Adipose tissue (tissue), 3 donors: ENCODE data around the gene LAMB4. TPM values are rescaled to one million over a fixed set of nuclear protein-coding genes. Genes with fewer than 3 reads are reported as not detected.

Experiments
- H3K27ac ChIP-seq: one replicate; pipeline ENCODE4 v1.5.1; 2013; ENCODE audit warnings: low read depth, low read length
- WGBS, 3 donors: extraction: QIAGEN DNeasy Blood & Tissue Kit; methylation state at CpG; one replicate each; pipeline ENCODE4 v1.1.7; 2013; 5-methylcytosine and 5-hydroxymethylcytosine counted together
- polyA plus RNA-seq, 3 donors: library from polyadenylated mRNA; stranded (reverse); fragments of 200-250 nt; gene quantifications; one replicate each; pipeline ENCODE4 v1.2.3, GENCODE V29; 2013
- donor health status: healthy with polysubstance abuse.
- donor health status: Bipolar disorder and iron deficiency.
- donor health status: healthy.

Gene LAMB4
- polyA plus RNA-seq, 3 donors, result 0.13 to 0.17 TPM; not detected in 1

GRCh38 chr7:108089381-108089780 is 40.8 kb downstream of the LAMB4 start:
- no peak overlapping the region for H3K27ac ChIP-seq
- WGBS, 3 donors, result 90 to 93% (median 91%) methylated on average over 1 of the region's 1 CpG

GRCh38 chr7:108088729-108089128 is 41.4 kb downstream of the LAMB4 start:
- no peak overlapping the region for H3K27ac ChIP-seq

GRCh38 chr7:108087778-108088177 is 42.4 kb downstream of the LAMB4 start:
- H3K27ac ChIP-seq, result no peak overlapping the region
- 94 to 95% (median 94%) methylated on average over 1 of the region's 1 CpG for WGBS, 3 donors

GRCh38 chr7:108086962-108087361 is 43.2 kb downstream of the LAMB4 start:
- H3K27ac ChIP-seq, result no peak overlapping the region
- 87 to 97% (median 89%) methylated on average over 2 of the region's 2 CpGs for WGBS, 3 donors

GRCh38 chr7:108086546-108086945 is 43.6 kb downstream of the LAMB4 start:
- no peak overlapping the region for H3K27ac ChIP-seq
- WGBS, 3 donors, result 74 to 82% (median 75%) methylated on average over 2 of the region's 2 CpGs

- WGBS, 3 donors, result 80 to 84% (median 82%) methylated on average over 1 of the region's 1 CpG
- H3K27ac ChIP-seq, result no peak overlapping the region
Measured at GRCh38 chr7:108083980-108084379, 46.2 kb downstream of the LAMB4 start.

- H3K27ac ChIP-seq, result no peak overlapping the region
- 69 to 83% (median 72%) methylated on average over 9 of the region's 9 CpGs for WGBS, 3 donors
Measured at GRCh38 chr7:108079648-108080591, 50.2 kb downstream of the LAMB4 start.

GRCh38 chr7:108079276-108079647 is 50.9 kb downstream of the LAMB4 start:
- 100% methylated on average over 1 of the region's 1 CpG for WGBS, 3 donors
- no peak overlapping the region for H3K27ac ChIP-seq

GRCh38 chr7:108078691-108079090 is 51.5 kb downstream of the LAMB4 start:
- H3K27ac ChIP-seq, result no peak overlapping the region
- WGBS, 3 donors, result 37 to 50% (median 47%) methylated on average over 1 of the region's 1 CpG

GRCh38 chr7:108078211-108078673 is 51.9 kb downstream of the LAMB4 start:
- H3K27ac ChIP-seq, result no peak overlapping the region
- WGBS, 3 donors, result 50 to 77% (median 75%) methylated on average over 1 of the region's 1 CpG

- 61 to 86% (median 67%) methylated on average over 3 of the region's 3 CpGs for WGBS, 3 donors
- no peak overlapping the region for H3K27ac ChIP-seq
Measured at GRCh38 chr7:108077709-108078108, 52.5 kb downstream of the LAMB4 start.

GRCh38 chr7:108076156-108076555 is 54.0 kb downstream of the LAMB4 start:
- no peak overlapping the region for H3K27ac ChIP-seq

GRCh38 chr7:108073305-108074070 is 56.7 kb downstream of the LAMB4 start:
- no peak overlapping the region for H3K27ac ChIP-seq
- 86 to 91% (median 90%) methylated on average over 3 of the region's 3 CpGs for WGBS, 3 donors

- WGBS, 3 donors, result 95 to 100% (median 96%) methylated on average over 2 of the region's 2 CpGs
- H3K27ac ChIP-seq, result no peak overlapping the region
Measured at GRCh38 chr7:108072739-108073138, 57.4 kb downstream of the LAMB4 start.

- no peak overlapping the region for H3K27ac ChIP-seq
- WGBS, 3 donors, result 94 to 97% (median 97%) methylated on average over 2 of the region's 2 CpGs
Measured at GRCh38 chr7:108072116-108072515, 58.0 kb downstream of the LAMB4 start.

GRCh38 chr7:108071551-108071950 is 58.6 kb downstream of the LAMB4 start:
- WGBS, 3 donors, result 87 to 100% (median 87%) methylated on average over 1 of the region's 1 CpG
- no peak overlapping the region for H3K27ac ChIP-seq

- 61 to 80% (median 77%) methylated on average over 2 of the region's 2 CpGs for WGBS, 3 donors
- H3K27ac ChIP-seq, result no peak overlapping the region
Measured at GRCh38 chr7:108069646-108070045, 60.5 kb downstream of the LAMB4 start.

GRCh38 chr7:108067844-108068243 is 62.3 kb downstream of the LAMB4 start:
- WGBS, 3 donors, result 88 to 93% (median 92%) methylated on average over 7 of the region's 7 CpGs

GRCh38 chr7:108066486-108066885 is 63.7 kb downstream of the LAMB4 start:
- WGBS, 3 donors, result 86 to 90% (median 87%) methylated on average over 9 of the region's 9 CpGs
- H3K27ac ChIP-seq, result no peak overlapping the region

More at GRCh38 chr7:108067844-108068243, 62.3 kb downstream of the LAMB4 start:
- no peak overlapping the region for H3K27ac ChIP-seq
